Fibroblast of pulmonary artery (primary cell): ENCODE data around the gene SETD1A.
A peak's percentile ranks its signal among the peaks of the same experiment; 100 is the strongest.

ENCODE experiments used
- DNase-seq: peaks from one replicate; pipeline ENCODE4 v3.0.0-alpha.2; 2010; ENCODE audit warnings: low read depth
- H3K4me3 ChIP-seq: replicated peaks from 2 replicates; pipeline ENCODE4 v1.5.1; 2011; ENCODE audit warnings: low read depth, mild to moderate bottlenecking, control low read depth, low read length, moderate library complexity
- TF ChIP-seq, protein P1 (sequence below): IDR thresholded peaks from 2 replicates; pipeline ENCODE4 v1.5.1; 2011; ENCODE audit warnings: mild to moderate bottlenecking, control low read depth, low read length, inconsistent platforms; ENCODE audit errors: missing control alignments

SETD1A gene

DNA sequence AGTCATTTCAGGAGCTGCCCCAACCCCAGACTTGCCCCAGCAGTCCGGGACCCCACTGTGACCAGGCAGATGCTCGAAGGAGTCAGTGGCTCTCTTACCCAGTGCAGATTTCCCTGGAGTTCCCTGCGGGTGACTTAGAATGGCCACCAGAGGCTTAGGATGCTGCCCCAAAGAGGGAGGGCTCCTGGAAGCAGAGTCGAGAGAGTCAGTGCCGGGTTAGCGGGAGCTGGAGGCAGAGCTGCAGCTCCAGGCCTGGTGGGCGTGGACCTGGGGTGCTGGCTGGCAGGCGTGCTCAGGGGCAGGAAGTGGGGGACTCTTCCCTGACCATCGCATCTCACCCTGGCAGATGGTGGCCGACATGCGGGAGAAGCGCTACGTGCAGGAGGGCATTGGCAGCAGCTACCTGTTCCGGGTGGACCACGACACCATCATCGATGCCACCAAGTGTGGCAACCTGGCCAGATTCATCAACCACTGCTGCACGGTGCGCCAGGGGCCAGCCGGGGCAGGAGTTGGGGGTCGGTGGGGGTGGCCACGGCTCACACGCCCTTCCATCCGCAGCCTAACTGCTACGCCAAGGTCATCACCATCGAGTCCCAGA is 25.8 kb downstream of the SETD1A start:
- DNase-seq = no peak
- TF ChIP-seq, protein P1, sequence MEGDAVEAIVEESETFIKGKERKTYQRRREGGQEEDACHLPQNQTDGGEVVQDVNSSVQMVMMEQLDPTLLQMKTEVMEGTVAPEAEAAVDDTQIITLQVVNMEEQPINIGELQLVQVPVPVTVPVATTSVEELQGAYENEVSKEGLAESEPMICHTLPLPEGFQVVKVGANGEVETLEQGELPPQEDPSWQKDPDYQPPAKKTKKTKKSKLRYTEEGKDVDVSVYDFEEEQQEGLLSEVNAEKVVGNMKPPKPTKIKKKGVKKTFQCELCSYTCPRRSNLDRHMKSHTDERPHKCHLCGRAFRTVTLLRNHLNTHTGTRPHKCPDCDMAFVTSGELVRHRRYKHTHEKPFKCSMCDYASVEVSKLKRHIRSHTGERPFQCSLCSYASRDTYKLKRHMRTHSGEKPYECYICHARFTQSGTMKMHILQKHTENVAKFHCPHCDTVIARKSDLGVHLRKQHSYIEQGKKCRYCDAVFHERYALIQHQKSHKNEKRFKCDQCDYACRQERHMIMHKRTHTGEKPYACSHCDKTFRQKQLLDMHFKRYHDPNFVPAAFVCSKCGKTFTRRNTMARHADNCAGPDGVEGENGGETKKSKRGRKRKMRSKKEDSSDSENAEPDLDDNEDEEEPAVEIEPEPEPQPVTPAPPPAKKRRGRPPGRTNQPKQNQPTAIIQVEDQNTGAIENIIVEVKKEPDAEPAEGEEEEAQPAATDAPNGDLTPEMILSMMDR = no peak
- no peak overlapping the region for H3K4me3 ChIP-seq

DNA sequence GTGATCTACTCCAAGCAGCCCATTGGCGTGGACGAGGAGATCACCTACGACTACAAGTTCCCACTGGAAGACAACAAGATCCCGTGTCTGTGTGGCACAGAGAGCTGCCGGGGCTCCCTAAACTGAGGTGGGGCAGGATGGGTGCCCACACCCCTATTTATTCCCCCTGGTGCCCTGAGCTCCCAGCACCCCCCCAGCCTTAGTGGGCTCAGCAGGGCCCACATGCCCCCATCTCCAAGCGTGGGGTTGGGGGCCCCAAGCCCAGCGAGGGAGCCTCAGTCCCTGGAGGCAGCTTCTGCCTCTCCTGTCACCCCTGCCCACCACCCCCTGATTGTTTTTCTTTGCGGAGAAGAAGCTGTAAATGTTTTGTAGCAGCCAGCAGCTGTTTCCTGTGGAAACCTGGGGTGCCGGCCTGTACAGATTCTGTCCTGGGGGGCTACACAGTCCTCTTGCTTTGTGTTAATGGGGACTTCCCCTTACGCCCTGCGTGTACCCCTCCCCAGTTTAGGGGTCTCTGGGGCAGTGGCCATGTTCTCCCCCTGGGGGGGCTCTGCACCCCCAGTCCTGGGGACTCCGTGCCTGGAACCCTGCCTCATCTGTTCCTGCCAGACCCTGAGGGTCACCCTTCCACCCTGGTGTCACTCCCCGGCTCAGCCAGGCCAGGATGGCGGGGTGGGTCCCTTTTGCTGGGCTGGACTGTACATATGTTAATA is 26.5 kb downstream of the SETD1A start:
- H3K4me3 ChIP-seq = no peak overlapping the region
- TF ChIP-seq, protein P1 = no peak
- DNase-seq = no peak

DNA sequence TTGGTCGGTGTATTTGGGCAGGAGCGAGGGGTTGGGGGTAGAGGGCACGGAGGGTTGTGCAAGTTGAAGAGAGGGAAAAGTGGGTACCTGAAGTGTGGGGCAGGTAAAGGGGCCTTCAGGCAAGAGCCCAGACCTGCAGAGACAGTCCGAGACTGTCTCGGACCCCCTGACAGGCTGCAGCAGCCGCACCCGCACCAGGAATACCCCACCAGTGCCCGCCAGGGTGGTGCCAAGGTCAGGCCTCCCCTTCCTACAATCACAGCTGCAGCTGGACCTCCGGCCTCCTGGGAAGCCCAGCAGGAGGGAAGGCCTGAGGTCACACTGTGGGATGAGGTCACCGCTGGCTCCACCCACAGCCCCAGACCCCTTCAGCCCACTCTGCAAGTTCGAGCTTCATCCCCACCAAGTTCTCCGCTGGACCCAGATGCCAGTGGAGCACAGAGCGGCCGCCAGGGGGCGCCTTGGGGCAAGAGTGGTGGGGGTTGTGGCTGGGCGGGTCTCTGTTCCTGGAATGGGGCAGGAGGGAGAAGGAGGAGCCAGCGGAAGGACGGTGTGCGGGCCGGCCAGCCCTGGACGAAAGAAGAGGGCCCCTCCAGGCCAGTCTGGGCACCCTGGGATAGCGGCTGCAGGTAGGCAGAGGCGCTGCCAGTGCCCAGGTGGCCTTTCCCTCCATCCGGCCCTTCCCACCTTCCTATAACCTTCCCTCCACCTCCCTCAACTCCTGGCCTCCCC is 27.3 kb downstream of the SETD1A start, which contains the start of gene HSD3B7:
TSS of gene HSD3B7 (plus strand) at position 539 of the 732 bp plus-strand sequence. CDS start 452 bp downstream, outside the sequence.
- TF ChIP-seq, protein P1 = peak; percentile 88
- H3K4me3 ChIP-seq = peak within 1 kb of the TSS; percentile 47
- peak; percentile 80 for DNase-seq

DNA sequence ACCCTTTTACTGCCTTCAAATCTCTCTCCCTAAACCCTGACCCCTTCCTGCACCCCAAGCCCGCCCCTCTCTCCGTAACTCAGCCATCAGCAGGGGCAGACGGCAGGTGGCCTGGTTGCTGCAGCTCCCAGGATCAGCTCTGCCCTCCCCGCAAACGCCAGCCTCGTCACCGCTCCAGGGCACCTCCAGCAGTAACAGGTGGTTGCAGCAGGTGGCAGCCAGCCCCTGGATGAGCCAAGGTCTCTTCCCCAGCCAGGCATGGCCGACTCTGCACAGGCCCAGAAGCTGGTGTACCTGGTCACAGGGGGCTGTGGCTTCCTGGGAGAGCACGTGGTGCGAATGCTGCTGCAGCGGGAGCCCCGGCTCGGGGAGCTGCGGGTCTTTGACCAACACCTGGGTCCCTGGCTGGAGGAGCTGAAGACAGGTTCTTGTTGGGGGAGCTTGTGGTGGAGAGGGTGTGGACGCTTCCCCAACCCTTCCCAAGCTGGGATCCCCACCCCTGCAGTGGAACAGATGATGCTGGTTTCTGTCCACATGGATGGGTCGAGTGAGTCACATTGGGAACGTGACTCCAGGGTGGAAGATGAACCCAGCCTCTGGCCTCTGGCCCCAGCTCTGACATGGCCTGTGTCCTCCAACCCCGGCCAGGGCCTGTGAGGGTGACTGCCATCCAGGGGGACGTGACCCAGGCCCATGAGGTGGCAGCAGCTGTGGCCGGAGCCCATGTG is 28.0 kb downstream of the SETD1A start:
- DNase-seq = no peak
- H3K4me3 ChIP-seq = peak overlapping the region; percentile 47
- TF ChIP-seq, protein P1 = no peak

DNA sequence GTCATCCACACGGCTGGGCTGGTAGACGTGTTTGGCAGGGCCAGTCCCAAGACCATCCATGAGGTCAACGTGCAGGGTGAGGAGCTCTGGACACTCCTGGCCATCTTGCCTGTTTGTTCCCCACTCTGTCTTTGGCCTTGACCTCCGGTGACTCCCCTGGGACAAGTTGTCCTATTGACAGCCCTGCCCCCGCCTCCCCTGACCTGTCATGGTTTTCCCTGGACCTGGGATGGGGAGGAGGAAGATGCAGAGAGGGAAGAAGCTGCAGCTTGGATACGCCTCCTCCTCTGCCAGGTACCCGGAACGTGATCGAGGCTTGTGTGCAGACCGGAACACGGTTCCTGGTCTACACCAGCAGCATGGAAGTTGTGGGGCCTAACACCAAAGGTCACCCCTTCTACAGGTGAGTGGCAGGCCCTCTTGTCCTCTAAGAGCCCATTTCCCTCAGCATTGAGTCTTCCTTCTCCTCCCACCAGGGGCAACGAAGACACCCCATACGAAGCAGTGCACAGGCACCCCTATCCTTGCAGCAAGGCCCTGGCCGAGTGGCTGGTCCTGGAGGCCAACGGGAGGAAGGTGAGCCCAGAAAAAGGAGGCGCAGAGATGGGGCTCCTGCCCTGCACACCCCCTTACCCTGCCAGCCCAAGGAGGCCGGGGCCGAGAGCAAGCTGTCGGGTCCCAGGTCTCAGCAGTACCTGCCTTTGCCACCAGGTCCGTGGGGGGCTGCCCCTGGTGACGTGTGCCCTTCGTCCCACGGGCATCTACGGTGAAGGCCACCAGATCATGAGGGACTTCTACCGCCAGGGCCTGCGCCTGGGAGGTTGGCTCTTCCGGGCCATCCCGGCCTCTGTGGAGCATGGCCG is 28.8 kb downstream of the SETD1A start:
- DNase-seq = no peak
- TF ChIP-seq, protein P1 = no peak
- H3K4me3 ChIP-seq = no peak overlapping the region
